ENCODE data around the gene ADORA1.

Gene ADORA1

DNA sequence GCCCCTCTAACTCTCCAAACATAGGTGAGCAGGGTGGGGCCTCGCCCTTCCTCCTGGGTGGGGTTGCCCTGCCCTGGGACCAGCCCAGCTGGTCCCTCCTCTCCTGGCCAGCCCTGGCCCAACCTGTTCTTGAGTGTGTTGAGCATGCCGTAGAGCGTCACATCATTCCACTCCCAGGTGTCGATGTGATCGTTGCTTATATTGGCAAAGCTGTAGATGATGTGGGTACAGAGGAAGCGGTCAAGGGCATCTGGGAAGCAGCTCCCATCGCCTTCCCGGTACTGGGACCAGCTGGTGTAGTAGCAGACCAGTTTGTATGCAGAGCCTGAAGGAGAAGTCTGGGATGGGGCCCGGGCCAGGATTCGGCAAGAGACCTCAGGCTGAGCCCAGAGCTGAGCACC, 57.5 kb downstream of the ADORA1 start:
- Histone ChIP-seq H3K4me2 (ENCODE audit: insufficient read depth, low read length) (no peak overlapping the region), H4K20me1 (ENCODE audit: insufficient read depth, low read length) (peaks cover 7% of the 10 kb centered on the region; the same call in 1 of the 2 replicates)
- TF ChIP-seq, protein P1, sequence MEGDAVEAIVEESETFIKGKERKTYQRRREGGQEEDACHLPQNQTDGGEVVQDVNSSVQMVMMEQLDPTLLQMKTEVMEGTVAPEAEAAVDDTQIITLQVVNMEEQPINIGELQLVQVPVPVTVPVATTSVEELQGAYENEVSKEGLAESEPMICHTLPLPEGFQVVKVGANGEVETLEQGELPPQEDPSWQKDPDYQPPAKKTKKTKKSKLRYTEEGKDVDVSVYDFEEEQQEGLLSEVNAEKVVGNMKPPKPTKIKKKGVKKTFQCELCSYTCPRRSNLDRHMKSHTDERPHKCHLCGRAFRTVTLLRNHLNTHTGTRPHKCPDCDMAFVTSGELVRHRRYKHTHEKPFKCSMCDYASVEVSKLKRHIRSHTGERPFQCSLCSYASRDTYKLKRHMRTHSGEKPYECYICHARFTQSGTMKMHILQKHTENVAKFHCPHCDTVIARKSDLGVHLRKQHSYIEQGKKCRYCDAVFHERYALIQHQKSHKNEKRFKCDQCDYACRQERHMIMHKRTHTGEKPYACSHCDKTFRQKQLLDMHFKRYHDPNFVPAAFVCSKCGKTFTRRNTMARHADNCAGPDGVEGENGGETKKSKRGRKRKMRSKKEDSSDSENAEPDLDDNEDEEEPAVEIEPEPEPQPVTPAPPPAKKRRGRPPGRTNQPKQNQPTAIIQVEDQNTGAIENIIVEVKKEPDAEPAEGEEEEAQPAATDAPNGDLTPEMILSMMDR (IDR thresholded peaks at IDR 0.05; ENCODE audit: borderline replicate concordance, extremely low read depth, low read length, poor library complexity, severe bottlenecking), result no peak
- no peak for TF ChIP-seq EZH2 (IDR thresholded peaks at IDR 0.05; ENCODE audit: borderline replicate concordance, low read depth, low read length, severe bottlenecking)

DNA sequence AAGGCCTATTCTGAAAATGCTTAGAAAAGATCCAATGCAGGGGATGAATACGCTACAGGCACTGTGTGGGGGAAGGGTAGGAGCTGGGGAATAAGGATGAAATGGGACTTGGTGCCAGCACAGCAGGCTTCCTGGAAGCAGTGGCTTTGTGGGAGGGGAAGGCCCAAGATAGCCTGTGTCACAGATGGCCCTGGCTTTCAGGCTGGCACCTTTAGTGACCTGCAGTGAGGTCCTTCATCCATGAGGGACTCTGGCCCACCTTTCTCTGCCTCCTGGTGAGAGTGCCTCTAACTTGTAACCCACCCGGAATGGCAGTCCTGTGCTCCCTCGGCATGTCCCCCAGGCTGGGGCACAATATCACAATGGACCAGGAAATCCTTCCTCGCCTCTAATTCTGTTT, 58.1 kb downstream of the ADORA1 start:
- no peaks in the 10 kb centered on the region for H3K79me2 ChIP-seq (ENCODE audit: insufficient read depth, low read length)
- no peaks in the 10 kb centered on the region for H3K9me3 ChIP-seq (ENCODE audit: insufficient read depth, low read length, severe bottlenecking)
- no peak overlapping the region for H2AFZ ChIP-seq (ENCODE audit: low read depth, low read length)
- no peak overlapping the region for H3K9ac ChIP-seq (ENCODE audit: low read depth, low read length)
- no peak overlapping the region for H3K4me3 ChIP-seq (ENCODE audit: low read depth in 1 of 2, low read length in 2 of 2)
- ATAC-seq (ENCODE audit: insufficient read depth, low read depth) (no peak), DNase-seq (no peak)
- no peak for TF ChIP-seq EZH2 (IDR thresholded peaks at IDR 0.05; ENCODE audit: borderline replicate concordance, low read depth, low read length, severe bottlenecking)
- TF ChIP-seq, protein P1 (IDR thresholded peaks at IDR 0.05; ENCODE audit: borderline replicate concordance, extremely low read depth, low read length, poor library complexity, severe bottlenecking), result no peak
- no peaks in the 10 kb centered on the region for H3K36me3 ChIP-seq (ENCODE audit: insufficient read depth, low read length)
- H4K20me1 ChIP-seq (ENCODE audit: insufficient read depth, low read length), result peaks cover 7% of the 10 kb centered on the region; the same call in 1 of the 2 replicates
- no peak overlapping the region for H3K4me2 ChIP-seq (ENCODE audit: insufficient read depth, low read length)
- H3K4me1 ChIP-seq (ENCODE audit: insufficient read depth, low read length), result no peaks in the 10 kb centered on the region
- H3K27ac ChIP-seq (ENCODE audit: low read length), result no peak overlapping the region
- H3K27me3 ChIP-seq (ENCODE audit: insufficient read depth, low read length, poor library complexity), result peaks cover 36% of the 10 kb centered on the region

More for the DNA sequence above, 57.5 kb downstream of the ADORA1 start:
- no peaks in the 10 kb centered on the region for H3K79me2 ChIP-seq (ENCODE audit: insufficient read depth, low read length)
- no peak overlapping the region for H3K27ac ChIP-seq (ENCODE audit: low read length)
- H3K4me3 ChIP-seq (ENCODE audit: low read depth in 1 of 2, low read length in 2 of 2), result no peak overlapping the region
- H3K4me1 ChIP-seq (ENCODE audit: insufficient read depth, low read length), result no peaks in the 10 kb centered on the region
- ATAC-seq (ENCODE audit: insufficient read depth, low read depth) (no peak), DNase-seq (no peak)
- H3K27me3 ChIP-seq (ENCODE audit: insufficient read depth, low read length, poor library complexity), result peaks cover 35% of the 10 kb centered on the region
- no peak overlapping the region for H3K9ac ChIP-seq (ENCODE audit: low read depth, low read length)
- H2AFZ ChIP-seq (ENCODE audit: low read depth, low read length), result no peak overlapping the region
- H3K36me3 ChIP-seq (ENCODE audit: insufficient read depth, low read length), result no peaks in the 10 kb centered on the region
- no peaks in the 10 kb centered on the region for H3K9me3 ChIP-seq (ENCODE audit: insufficient read depth, low read length, severe bottlenecking)

DNA sequence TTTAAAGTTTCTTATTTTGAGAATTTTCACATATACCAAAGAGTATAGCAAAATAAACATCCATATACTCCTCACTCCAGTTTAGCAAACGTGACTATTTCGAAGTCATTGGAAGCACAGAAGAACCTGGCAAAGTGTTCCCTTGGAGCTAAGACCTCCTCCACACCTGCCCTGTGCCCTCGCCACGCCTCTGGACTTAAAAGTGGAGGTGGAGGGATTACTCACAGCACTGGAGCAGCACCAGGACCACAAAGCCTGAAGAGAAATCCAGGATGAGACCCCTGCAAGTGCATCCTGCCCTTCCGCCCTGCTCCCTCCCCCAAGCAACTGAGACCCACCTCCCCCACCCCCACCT, 58.5 kb downstream of the ADORA1 start:
- DNase-seq, result no peak
- H3K9ac ChIP-seq (ENCODE audit: low read depth, low read length), result no peak overlapping the region
- no peak overlapping the region for H3K4me3 ChIP-seq (ENCODE audit: low read depth in 1 of 2, low read length in 2 of 2)
- no peak overlapping the region for H2AFZ ChIP-seq (ENCODE audit: low read depth, low read length)
- no peak overlapping the region for H3K4me2 ChIP-seq (ENCODE audit: insufficient read depth, low read length)
- H3K36me3 ChIP-seq (ENCODE audit: insufficient read depth, low read length), result no peaks in the 10 kb centered on the region
- no peak overlapping the region for H3K27ac ChIP-seq (ENCODE audit: low read length)
- no peak for ATAC-seq (ENCODE audit: insufficient read depth, low read depth)
- H3K27me3 ChIP-seq (ENCODE audit: insufficient read depth, low read length, poor library complexity), result peaks cover 39% of the 10 kb centered on the region
- no peaks in the 10 kb centered on the region for H3K9me3 ChIP-seq (ENCODE audit: insufficient read depth, low read length, severe bottlenecking)
- no peak for TF ChIP-seq EZH2 (IDR thresholded peaks at IDR 0.05; ENCODE audit: borderline replicate concordance, low read depth, low read length, severe bottlenecking)
- TF ChIP-seq, protein P1 (IDR thresholded peaks at IDR 0.05; ENCODE audit: borderline replicate concordance, extremely low read depth, low read length, poor library complexity, severe bottlenecking), result no peak
- peaks cover 7% of the 10 kb centered on the region; the same call in 1 of the 2 replicates for H4K20me1 ChIP-seq (ENCODE audit: insufficient read depth, low read length)
- H3K79me2 ChIP-seq (ENCODE audit: insufficient read depth, low read length), result no peaks in the 10 kb centered on the region
- H3K4me1 ChIP-seq (ENCODE audit: insufficient read depth, low read length), result no peaks in the 10 kb centered on the region
